Measurements from ENCODE around the gene STX10. TPM values are rescaled to one million over a fixed set of nuclear protein-coding genes. Genes with fewer than 3 reads are reported as not detected.
A peak's percentile ranks its signal among the peaks of the same experiment; 100 is the strongest.

The STX10 gene
- total and polyA plus RNA-seq, 9 of the 15 experiments (the other 6 are each of a cell fraction or from before 2014, with no cell fraction given) = 0.51 to 66.3 (median 31.0) TPM

- TF ChIP-seq ZNF780A (CRISPR knock-in tag; IDR thresholded peaks at IDR 0.05) = no peak
- TF ChIP-seq ZNF407 (IDR thresholded peaks at IDR 0.05; ENCODE audit: low read depth) = peak; percentile 54
- TF ChIP-seq, protein P1, sequence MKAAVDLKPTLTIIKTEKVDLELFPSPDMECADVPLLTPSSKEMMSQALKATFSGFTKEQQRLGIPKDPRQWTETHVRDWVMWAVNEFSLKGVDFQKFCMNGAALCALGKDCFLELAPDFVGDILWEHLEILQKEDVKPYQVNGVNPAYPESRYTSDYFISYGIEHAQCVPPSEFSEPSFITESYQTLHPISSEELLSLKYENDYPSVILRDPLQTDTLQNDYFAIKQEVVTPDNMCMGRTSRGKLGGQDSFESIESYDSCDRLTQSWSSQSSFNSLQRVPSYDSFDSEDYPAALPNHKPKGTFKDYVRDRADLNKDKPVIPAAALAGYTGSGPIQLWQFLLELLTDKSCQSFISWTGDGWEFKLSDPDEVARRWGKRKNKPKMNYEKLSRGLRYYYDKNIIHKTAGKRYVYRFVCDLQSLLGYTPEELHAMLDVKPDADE (conservative IDR thresholded peaks at IDR 0.05; ENCODE audit: control insufficient read depth, low read depth, low read length) = peak; percentile 88
- TF ChIP-seq KDM1A (IDR thresholded peaks at IDR 0.05) = peak in 1 of 2 experiments; percentile 42; a peak in 2 of 4 replicates
- peak; percentile 26; the same call in 1 of the 2 replicates for TF ChIP-seq FOSL1 (tag; conservative IDR thresholded peaks at IDR 0.05)
- TF ChIP-seq RB1 (IDR thresholded peaks at IDR 0.05; ENCODE audit: low read depth) = peak; percentile 69
- TF ChIP-seq BHLHE40 (IDR thresholded peaks at IDR 0.05; ENCODE audit: low read length) = peak; percentile 28; the same call in 1 of the 2 replicates
- TF ChIP-seq JUND (IDR thresholded peaks at IDR 0.05; ENCODE audit: borderline replicate concordance, low read depth, low read length) = peak; percentile 72
- TF ChIP-seq JUND (tag; IDR thresholded peaks at IDR 0.05; ENCODE audit: borderline replicate concordance, low read depth, low read length) = no peak; the same call in 2 of the 3 replicates
- TF ChIP-seq ZNF347 (CRISPR knock-in tag; IDR thresholded peaks at IDR 0.05; ENCODE audit: low read depth) = no peak
- TF ChIP-seq ZNF41 (CRISPR knock-in tag; conservative IDR thresholded peaks at IDR 0.05) = no peak
- TF ChIP-seq CXXC5 (CRISPR knock-in tag; IDR thresholded peaks at IDR 0.05) = peak; percentile 85
- peak; percentile 77 for TF ChIP-seq ESRRA (IDR thresholded peaks at IDR 0.05; ENCODE audit: borderline replicate concordance, low read depth)
- TF ChIP-seq ELF1 (tag; IDR thresholded peaks at IDR 0.05) = 0 out of 2 replicates have a peak, but pooled peaks have one; percentile 9
- TF ChIP-seq GATAD2B (IDR thresholded peaks at IDR 0.05; ENCODE audit: borderline replicate concordance) = peak; percentile 77
- TF ChIP-seq ZBTB9 (CRISPR knock-in tag; IDR thresholded peaks at IDR 0.05) = 0 out of 2 replicates have a peak, but pooled peaks have one; percentile 32
- TF ChIP-seq EP300 (IDR thresholded peaks at IDR 0.05; ENCODE audit: low read length) = peak; percentile 24; the same call in 1 of the 2 replicates
- no peak for TF ChIP-seq ETV1 (tag; conservative IDR thresholded peaks at IDR 0.05; ENCODE audit: low read depth)
These were observed 32.3 kb downstream of the STX10 start, which contains the start of gene NACC1 (continued) for GRCh38 chr19:13117772-13118423.

All from K562 (cell line).